H1 (cell line): ENCODE measurements around the gene EEF1A2. TPM values are rescaled to one million over a fixed set of nuclear protein-coding genes. Genes with fewer than 3 reads are reported as not detected.

Experiments used
- BCL11A ChIP-seq, 2 experiments: IDR thresholded peaks; one replicate each; pipeline ENCODE4 v1.6.1; 2011; ENCODE audit warnings: low read depth in 2 of 2, low read length in 2 of 2, mild to moderate bottlenecking in 2 of 2
- BRCA1 ChIP-seq: IDR thresholded peaks from 2 replicates; pipeline ENCODE4 v1.6.1; 2012; ENCODE audit warnings: low read depth, low read length, improper control_type of control experiment
- CHD1 ChIP-seq: IDR thresholded peaks from 2 replicates; pipeline ENCODE4 v1.6.1; 2012; ENCODE audit warnings: low read depth, low read length, improper control_type of control experiment
- EGR1 ChIP-seq: IDR thresholded peaks from 2 replicates; pipeline ENCODE4 v1.6.1; 2011; ENCODE audit warnings: low read depth, low read length, borderline replicate concordance
- FOSL1 ChIP-seq: IDR thresholded peaks from 2 replicates; pipeline ENCODE4 v1.6.1; 2011; ENCODE audit warnings: mild to moderate bottlenecking, low read depth, low read length, moderate library complexity; ENCODE audit not compliant: insufficient read depth
- GABPA ChIP-seq: IDR thresholded peaks from 2 replicates; pipeline ENCODE4 v1.6.1; 2011; ENCODE audit warnings: mild to moderate bottlenecking, low read length, moderate library complexity, borderline replicate concordance; ENCODE audit not compliant: insufficient read depth
- KDM1A ChIP-seq: fragments of 200-600, 300-600 bp; sonication (generic); IDR thresholded peaks from 2 replicates; pipeline ENCODE4 v1.7.1; 2016; ENCODE audit warnings: mild to moderate bottlenecking, low read length, borderline replicate concordance
- KDM4A ChIP-seq: IDR thresholded peaks from one replicate; pipeline ENCODE4 v1.7.1; 2012; ENCODE audit warnings: low read depth, mild to moderate bottlenecking, moderate library complexity, low read length, inconsistent platforms; ENCODE audit not compliant: severe bottlenecking
- KDM5A ChIP-seq: fragments of 200-600 bp; IDR thresholded peaks from 2 replicates; pipeline ENCODE4 v1.7.1; 2012; ENCODE audit warnings: mild to moderate bottlenecking, low read length, inconsistent platforms, mixed read lengths
- MAFK ChIP-seq: IDR thresholded peaks from 2 replicates; pipeline ENCODE4 v1.6.1; 2012; ENCODE audit warnings: low read depth, mild to moderate bottlenecking, improper control_type of control experiment, low read length
- NANOG ChIP-seq: IDR thresholded peaks from 2 replicates; pipeline ENCODE4 v1.6.1; 2011; ENCODE audit warnings: low read length, low read depth, mild to moderate bottlenecking, inconsistent platforms; ENCODE audit not compliant: insufficient read depth, poor library complexity, severe bottlenecking
- RBBP5 ChIP-seq: IDR thresholded peaks from 2 replicates; pipeline ENCODE4 v1.7.1; 2012; ENCODE audit warnings: low read depth, mild to moderate bottlenecking, inconsistent platforms, low read length, moderate library complexity, borderline replicate concordance
- SAP30 ChIP-seq: fragments of 300-600 bp; sonication (generic); IDR thresholded peaks from 2 replicates; pipeline ENCODE4 v1.7.1; 2012; ENCODE audit warnings: low read length, moderate library complexity, mild to moderate bottlenecking, inconsistent platforms; ENCODE audit not compliant: insufficient read depth, insufficient replicate concordance
- SIN3A ChIP-seq, 2 experiments: IDR thresholded peaks in 1 of 2; conservative IDR thresholded peaks in 1 of 2; 2 replicates each; pipeline ENCODE4 v1.6.1; 2011 to 2012; ENCODE audit warnings: low read length in 2 of 2, improper control_type of control experiment in 1 of 2, low read depth in 1 of 2, mild to moderate bottlenecking in 1 of 2
- SUZ12 ChIP-seq: fragments of 200-600 bp; sonication (generic); IDR thresholded peaks from 2 replicates; pipeline ENCODE4 v1.6.1; 2012; ENCODE audit warnings: mild to moderate bottlenecking, inconsistent platforms, low read length, moderate library complexity, mixed read lengths
- TBP ChIP-seq: IDR thresholded peaks from 2 replicates; pipeline ENCODE4 v1.6.1; 2011; ENCODE audit warnings: low read depth, low read length, improper control_type of control experiment
- TEAD4 ChIP-seq: IDR thresholded peaks from 2 replicates; pipeline ENCODE4 v1.6.1; 2012; ENCODE audit warnings: low read depth, low read length, inconsistent platforms, mixed read lengths
- YY1 ChIP-seq: IDR thresholded peaks from 2 replicates; pipeline ENCODE4 v1.6.1; 2011; ENCODE audit warnings: low read depth, mild to moderate bottlenecking, low read length
- polyA plus RNA-seq, 7 experiments: library from polyadenylated mRNA; depleted of rRNA in 3 of 7; stranded (reverse) in 5 of 7; unstranded in 2 of 7; fragments of >200 nt in 5 of 7; fragments of 200-250 nt in 2 of 7; gene quantifications; 1 replicate in 5 of 7; 2 replicates in 1 of 7; 4 replicates in 1 of 7; pipeline versions ENCODE4 v1.2.1 to v1.2.3, GENCODE V29; 2011 to 2013; ENCODE audit warnings: missing spikeins in 2 of 7, mixed read lengths in 2 of 7
- total RNA-seq: library from RNA; stranded (reverse); fragmentation: NEBNext Ultra II Directional; extraction: Animal tissue kit (Norgen Biotek cat#: 25700); gene quantifications from 2 replicates; pipeline ENCODE4 v1.2.1, GENCODE V29; 2021
- TF ChIP-seq, protein P1 (sequence below): IDR thresholded peaks from 2 replicates; pipeline ENCODE4 v1.6.1; 2012; ENCODE audit warnings: inconsistent platforms
- TF ChIP-seq, protein P2 (sequence below): IDR thresholded peaks from 2 replicates; pipeline ENCODE4 v1.6.1; 2012; ENCODE audit warnings: inconsistent platforms

EEF1A2 gene
- total and polyA plus RNA-seq, 2 of the 8 experiments (the other 6 are each of a cell fraction or from before 2014, with no cell fraction given) = 7.4 to 25.8 TPM

DNA sequence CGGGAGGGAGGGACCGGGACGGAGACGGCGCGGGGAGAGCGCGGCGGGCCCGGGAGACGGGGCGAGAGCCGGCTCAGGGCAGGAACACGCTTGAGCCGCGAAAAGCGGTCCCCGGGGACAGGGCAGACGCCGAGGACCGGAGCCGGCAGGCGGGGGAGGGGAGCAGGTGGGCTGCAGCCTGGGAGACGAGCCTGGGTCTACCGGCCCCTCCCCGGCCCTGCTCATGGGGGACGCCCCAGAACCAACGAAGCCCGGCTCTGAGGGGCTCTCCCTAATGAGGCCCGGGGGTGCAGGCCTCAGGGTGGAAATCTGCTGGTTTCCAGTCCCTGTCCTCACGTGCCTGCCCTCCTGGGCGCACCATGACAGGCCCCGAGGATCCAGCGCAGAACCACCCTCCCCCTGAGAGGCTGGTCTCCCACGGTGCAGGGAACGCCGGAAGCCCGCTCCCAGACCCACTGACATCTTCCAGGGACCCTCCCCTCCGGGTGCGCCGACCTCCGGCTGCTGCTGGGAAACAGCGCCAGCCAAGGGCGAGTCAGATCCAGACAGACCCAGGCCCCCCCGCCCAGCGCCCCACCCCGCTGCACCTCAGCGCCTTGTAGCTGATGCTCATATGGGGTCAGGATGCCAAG is 571 bp upstream of the EEF1A2 start (continued):
- 0 out of 2 replicates have a peak, but pooled peaks have one; percentile 33 for TF ChIP-seq GABPA
- TF ChIP-seq KDM1A = no peak
- TF ChIP-seq KDM5A = no peak
- TF ChIP-seq, protein P1, sequence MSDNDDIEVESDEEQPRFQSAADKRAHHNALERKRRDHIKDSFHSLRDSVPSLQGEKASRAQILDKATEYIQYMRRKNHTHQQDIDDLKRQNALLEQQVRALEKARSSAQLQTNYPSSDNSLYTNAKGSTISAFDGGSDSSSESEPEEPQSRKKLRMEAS = peak; percentile 53; the same call in 1 of the 2 replicates
- TF ChIP-seq YY1 = no peak
- no peak for TF ChIP-seq MAFK
- no peak for TF ChIP-seq RBBP5
- no peak for TF ChIP-seq BCL11A (IDR thresholded peaks at IDR 0.05; ENCODE audit: low read depth in 2 of 2, low read length in 2 of 2)
- TF ChIP-seq BRCA1 = no peak
- TF ChIP-seq KDM4A = peak; percentile 83
- no peak for TF ChIP-seq SIN3A (conservative IDR thresholded peaks at IDR 0.05 in 1 of 2, IDR thresholded peaks at IDR 0.05 in 1 of 2; ENCODE audit: low read depth in 1 of 2, low read length in 2 of 2)
- TF ChIP-seq FOSL1 = no peak
- no peak for TF ChIP-seq SAP30
- no peak for TF ChIP-seq EGR1
- TF ChIP-seq SUZ12 = 0 out of 2 replicates have a peak, but pooled peaks have one; percentile 26
- TF ChIP-seq TBP = no peak
- TF ChIP-seq TEAD4 = no peak
- TF ChIP-seq, protein P2, sequence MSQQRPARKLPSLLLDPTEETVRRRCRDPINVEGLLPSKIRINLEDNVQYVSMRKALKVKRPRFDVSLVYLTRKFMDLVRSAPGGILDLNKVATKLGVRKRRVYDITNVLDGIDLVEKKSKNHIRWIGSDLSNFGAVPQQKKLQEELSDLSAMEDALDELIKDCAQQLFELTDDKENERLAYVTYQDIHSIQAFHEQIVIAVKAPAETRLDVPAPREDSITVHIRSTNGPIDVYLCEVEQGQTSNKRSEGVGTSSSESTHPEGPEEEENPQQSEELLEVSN = peak; percentile 53
- TF ChIP-seq NANOG = no peak
- no peak for TF ChIP-seq CHD1
